Panc1 (cell line): ENCODE results near the gene NCK1. TPM values are rescaled to one million over a fixed set of nuclear protein-coding genes. Genes with fewer than 3 reads are reported as not detected.
A peak's percentile ranks its signal among the peaks of the same experiment; 100 is the strongest.

Experiments
- ATAC-seq: fragments of 200-7000 bp; cut with Tn5 transposase; 2 replicates; pipeline ENCODE4 v1.9.1; 2020; ENCODE audit warnings: mild to moderate bottlenecking, moderate library complexity
- Bru-seq: library from RNA; stranded (reverse); fragments of 400-500 nt; gene quantifications from one replicate; lab custom pipeline; 2021; lab: Mats Ljungman, UMichigan
- BruChase-seq, 2 experiments: library from RNA; stranded (reverse); fragments of 400-500 nt; gene quantifications; one replicate each; lab custom pipeline; 2021; lab: Mats Ljungman, UMichigan
- BruUV-seq: library from RNA; stranded (reverse); fragments of 400-500 nt; replicated peaks from 2 replicates; lab custom pipeline; 2021; lab: Mats Ljungman, UMichigan
- CTCF ChIA-PET: fragments of 300-600 bp; sonication (Branson Sonifier 250); formaldehyde crosslinking; loops from one replicate; lab custom pipeline; 2022; ENCODE audit warnings: antibody characterized with exemption; lab: Charles Lee
- POLR2A ChIA-PET: fragments of 300-600 bp; sonication (Branson Sonifier 250); formaldehyde crosslinking; loops from one replicate; lab custom pipeline; 2022; ENCODE audit warnings: antibody characterized with exemption; lab: Charles Lee
- DNase-seq: peaks from one replicate; pipeline ENCODE4 v3.0.0-alpha.2; 2010; ENCODE audit warnings: low read depth, low spot score
- H3K27ac ChIP-seq: 2 replicates; pipeline ENCODE4 v1.5.1; 2011; ENCODE audit warnings: mild to moderate bottlenecking, low read length, inconsistent platforms
- H3K27me3 ChIP-seq: fragments of 200-500 bp; sonication (Bioruptor generic); 2 replicates; pipeline ENCODE4 v1.6.0; 2014; ENCODE audit warnings: low read length, inconsistent platforms; ENCODE audit not compliant: control insufficient read depth, insufficient read depth
- H3K36me3 ChIP-seq: fragments of 200-500 bp; sonication (Bioruptor generic); 2 replicates; pipeline ENCODE4 v1.5.1; 2014; ENCODE audit warnings: inconsistent platforms, mild to moderate bottlenecking, low read length, moderate library complexity; ENCODE audit not compliant: control insufficient read depth, insufficient read depth
- H3K4me1 ChIP-seq: 2 replicates; pipeline ENCODE4 v1.5.1; 2011; ENCODE audit warnings: inconsistent platforms, mild to moderate bottlenecking, low read length, moderate library complexity; ENCODE audit not compliant: control insufficient read depth, insufficient read depth
- H3K4me3 ChIP-seq, 2 experiments: 2 replicates each; pipeline ENCODE4 v1.5.1; 2011 to 2012; ENCODE audit warnings: low read depth in 2 of 2, low read length in 2 of 2, mild to moderate bottlenecking in 2 of 2, inconsistent platforms in 1 of 2, moderate library complexity in 1 of 2
- H3K9me3 ChIP-seq: fragments of 200-500 bp; sonication (Bioruptor generic); 2 replicates; pipeline ENCODE4 v1.5.1; 2014; ENCODE audit warnings: low read depth, mild to moderate bottlenecking, inconsistent platforms, low read length, moderate library complexity; ENCODE audit not compliant: control insufficient read depth, insufficient read depth
- CTCF ChIP-seq: fragments of 450-650 bp; IDR thresholded peaks from 2 replicates; pipeline ENCODE4 v1.5.1; 2017; ENCODE audit warnings: mild to moderate bottlenecking
- POLR2AphosphoS5 ChIP-seq: IDR thresholded peaks from 2 replicates; pipeline ENCODE4 v1.6.1; 2012; ENCODE audit warnings: mild to moderate bottlenecking, low read depth, low read length, moderate library complexity
- REST ChIP-seq, 2 experiments: IDR thresholded peaks; 2 replicates each; pipeline ENCODE4 v1.6.1; 2011 to 2012; ENCODE audit warnings: low read depth in 2 of 2, control low read depth in 1 of 2, low read length in 1 of 2, mild to moderate bottlenecking in 1 of 2, moderate library complexity in 1 of 2; ENCODE audit not compliant: insufficient read depth in 1 of 2
- SIN3A ChIP-seq: IDR thresholded peaks from 2 replicates; pipeline ENCODE4 v1.6.1; 2012; ENCODE audit warnings: low read depth, mild to moderate bottlenecking, low read length, moderate library complexity, borderline replicate concordance; ENCODE audit not compliant: insufficient read depth
- TCF7L2 ChIP-seq: IDR thresholded peaks from 2 replicates; pipeline ENCODE4 v1.6.1; 2011; ENCODE audit warnings: mild to moderate bottlenecking, low read depth, low read length, inconsistent platforms
- in situ Hi-C: cut with HindIII; loops from 2 replicates; pipeline ENCODE4 v1.10.0; 2016; ENCODE audit warnings: low sequenced_read_pairs, low pct_unique_long_range_greater_than_20kb
- intact Hi-C: fragments of 100-400 bp; cut with micrococcal nuclease; formaldehyde crosslinking; loops from one replicate; pipeline ENCODE4 v1.10.0; 2022; ENCODE audit not compliant: unreplicated experiment
- long read RNA-seq: library from polyadenylated mRNA; unstranded; transcript quantifications from one replicate; pipeline ENCODE4 v2.0.0, GENCODE V29; 2021; ENCODE audit not compliant: unreplicated experiment
- polyA plus RNA-seq: library from polyadenylated mRNA; unstranded; fragments of >200 nt; gene quantifications from one replicate; pipeline ENCODE4 v1.2.1, GENCODE V29; 2012; ENCODE audit warnings: missing spikeins; ENCODE audit not compliant: insufficient read length
- total RNA-seq: library from RNA; stranded (reverse); gene quantifications from one replicate; pipeline ENCODE4 v1.2.1, GENCODE V29; 2021; ENCODE audit not compliant: unreplicated experiment

The NCK1 gene
- total RNA-seq: 43.5 TPM
- polyA plus RNA-seq: 29.0 TPM
- Bru-seq, nascent RNA: percentile 92 among the genes with signal in this experiment
- percentile 86 among the genes with signal in this experiment for BruChase-seq, experiment 1, labeled RNA remaining after a 2-hour chase
- BruChase-seq, experiment 2, labeled RNA remaining after a 6-hour chase: percentile 83 among the genes with signal in this experiment
- long read RNA-seq, transcript NCK1-201 (4 exons, 1,937 nt): major isoform, 36 of 65 reads
- long read RNA-seq, transcript NCK1-207 (4 exons, 1,971 nt): minor isoform, 13 of 65 reads
- long read RNA-seq, partial matches to known transcripts: 3 of 65 reads
- long read RNA-seq, other reads (novel, unspliced or antisense): 13 of 65 reads

GRCh38 chr3:136861890-136862616 lies at the start of gene NCK1:
TSS of gene NCK1 (plus strand) at chr3:136862208. CDS start at chr3:136928002, 65,794 bp downstream.
- in situ Hi-C loops (no loop called here), intact Hi-C loops (loop anchor here (5.0 kb wide), 1 partner anchor 110 kb away; the partner anchor contains the start of gene STAG1)
- H3K9me3 ChIP-seq: no peaks in the 10 kb centered on the region
- no TSS peak for BruUV-seq
- peak within 1 kb of the TSS; percentile 80 to 98 for H3K4me3 ChIP-seq
- TF ChIP-seq CTCF: no peak; the same call in 1 of the 2 replicates
- TF ChIP-seq TCF7L2: 0 out of 2 replicates have a peak, but pooled peaks have one; percentile 35
- peak; percentile 75 for TF ChIP-seq SIN3A
- peak in 1 of 2 experiments; percentile 69; a peak in 1 of 4 replicates for TF ChIP-seq REST (IDR thresholded peaks at IDR 0.05; ENCODE audit: insufficient read depth in 1 of 2, low read depth in 2 of 2, low read length in 1 of 2)
- TF ChIP-seq POLR2AphosphoS5: peak; percentile 93
- ChIA-PET POLR2A (interaction anchor here (0.6 to 1.2 kb wide), 4 partner anchors 36 to 110 kb away, joined by 4 to 7 read pairs (median 5); partner anchors contain the start of gene STAG1), CTCF (interaction anchor here (0.6 to 1.3 kb wide), 2 partner anchors 110 to 152 kb away, joined by 3 to 6 read pairs; no protein-coding TSS in a partner anchor)
- DNase-seq: peak; percentile 85
- no peaks in the 10 kb centered on the region for H3K27me3 ChIP-seq
- H3K27ac ChIP-seq: peak within 1 kb of the TSS; percentile 95
- ATAC-seq: peak; percentile 99
- H3K4me1 ChIP-seq: peaks cover 9% of the 10 kb centered on the region
- H3K36me3 ChIP-seq: no peaks in the 10 kb centered on the region

- BruUV-seq: no TSS peak
- no peaks in the 10 kb centered on the region for H3K27me3 ChIP-seq
- CTCF ChIA-PET: no interaction called here
- no peaks in the 10 kb centered on the region for H3K36me3 ChIP-seq
- TF ChIP-seq TCF7L2 (no peak), SIN3A (no peak), POLR2AphosphoS5 (no peak), CTCF (no peak), REST (IDR thresholded peaks at IDR 0.05; ENCODE audit: insufficient read depth in 1 of 2, low read depth in 2 of 2, low read length in 1 of 2) (no peak)
- H3K27ac ChIP-seq: no peak overlapping the region
- H3K9me3 ChIP-seq: no peaks in the 10 kb centered on the region
- no peak for DNase-seq
- POLR2A ChIA-PET: no interaction called here
- no peak overlapping the region for H3K4me3 ChIP-seq
- in situ Hi-C loops: no loop called here
- ATAC-seq: no peak
- intact Hi-C loops: no loop called here
- peaks cover 10% of the 10 kb centered on the region for H3K4me1 ChIP-seq
Observed at GRCh38 chr3:136817448-136817847, 44.6 kb upstream of the NCK1 start.
